ENCODE results near the gene MAP4K1.

MAP4K1 gene

GRCh38 chr19:38538793-38539528 lies 78.8 kb downstream of the MAP4K1 start:
- DNase-seq (ENCODE audit: low read depth in 2 of 2), result no peak
- no peak overlapping the region for H3K4me3 ChIP-seq (replicated peaks in 1 of 2; ENCODE audit: low read depth in 2 of 2, low read length in 2 of 2)
- TF ChIP-seq, protein P1, sequence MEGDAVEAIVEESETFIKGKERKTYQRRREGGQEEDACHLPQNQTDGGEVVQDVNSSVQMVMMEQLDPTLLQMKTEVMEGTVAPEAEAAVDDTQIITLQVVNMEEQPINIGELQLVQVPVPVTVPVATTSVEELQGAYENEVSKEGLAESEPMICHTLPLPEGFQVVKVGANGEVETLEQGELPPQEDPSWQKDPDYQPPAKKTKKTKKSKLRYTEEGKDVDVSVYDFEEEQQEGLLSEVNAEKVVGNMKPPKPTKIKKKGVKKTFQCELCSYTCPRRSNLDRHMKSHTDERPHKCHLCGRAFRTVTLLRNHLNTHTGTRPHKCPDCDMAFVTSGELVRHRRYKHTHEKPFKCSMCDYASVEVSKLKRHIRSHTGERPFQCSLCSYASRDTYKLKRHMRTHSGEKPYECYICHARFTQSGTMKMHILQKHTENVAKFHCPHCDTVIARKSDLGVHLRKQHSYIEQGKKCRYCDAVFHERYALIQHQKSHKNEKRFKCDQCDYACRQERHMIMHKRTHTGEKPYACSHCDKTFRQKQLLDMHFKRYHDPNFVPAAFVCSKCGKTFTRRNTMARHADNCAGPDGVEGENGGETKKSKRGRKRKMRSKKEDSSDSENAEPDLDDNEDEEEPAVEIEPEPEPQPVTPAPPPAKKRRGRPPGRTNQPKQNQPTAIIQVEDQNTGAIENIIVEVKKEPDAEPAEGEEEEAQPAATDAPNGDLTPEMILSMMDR (IDR thresholded peaks at IDR 0.05; ENCODE audit: low read depth, low read length), result no peak

- TF ChIP-seq, protein P1 (IDR thresholded peaks at IDR 0.05; ENCODE audit: low read depth, low read length), result no peak
- no peak for DNase-seq (ENCODE audit: low read depth in 2 of 2)
- no peak overlapping the region for H3K4me3 ChIP-seq (replicated peaks in 1 of 2; ENCODE audit: low read depth in 2 of 2, low read length in 2 of 2)
Observed at GRCh38 chr19:38538386-38538785, 79.4 kb downstream of the MAP4K1 start.
